ENCODE results near the gene KCTD18.

KCTD18 gene

DNA sequence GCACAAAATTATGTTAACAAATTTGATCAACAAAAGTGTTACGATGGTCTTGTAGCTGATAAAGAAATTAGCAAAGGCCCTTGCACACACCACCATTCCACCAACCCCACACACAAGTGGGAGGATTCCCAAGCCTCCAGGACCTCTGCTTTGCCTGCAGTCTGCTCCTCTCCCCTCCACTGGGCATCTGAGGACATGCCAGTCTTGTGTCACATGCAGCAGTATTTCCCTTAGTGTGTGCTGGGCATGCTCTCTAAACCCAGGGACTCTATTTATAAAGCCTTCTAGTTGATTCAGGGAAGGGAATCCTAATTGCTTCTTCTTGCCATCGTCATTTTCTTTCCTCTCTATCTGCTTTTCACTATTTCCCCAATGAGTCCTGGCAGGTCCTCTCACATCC is 53.3 kb downstream of the KCTD18 start:
- H3K4me3 ChIP-seq (replicated peaks; ENCODE audit: insufficient read depth, low read length) = no peak overlapping the region

DNA sequence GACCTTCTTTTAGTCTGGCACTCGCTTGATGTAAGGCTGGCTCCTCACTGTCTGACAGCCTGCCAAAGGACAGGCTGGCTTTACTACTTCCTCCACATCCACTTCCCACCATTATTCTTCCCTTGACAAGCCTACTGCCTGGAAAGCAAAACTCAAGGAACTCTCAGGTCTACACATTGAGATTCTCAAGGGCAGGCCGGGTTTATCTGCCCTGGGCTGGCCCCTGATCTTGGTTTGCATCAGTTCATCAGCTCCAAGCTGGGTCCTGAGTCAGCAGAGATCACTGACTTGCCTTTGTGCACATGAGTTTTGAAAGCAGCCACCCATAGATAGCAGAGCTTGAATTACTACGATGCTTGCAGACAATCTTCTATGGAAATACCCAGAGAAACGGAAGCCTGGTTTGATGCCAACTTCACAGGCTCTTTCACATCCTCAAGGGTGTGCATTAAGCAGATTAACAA is 53.9 kb downstream of the KCTD18 start:
- no peak for DNase-seq (ENCODE audit: low read depth in 1 of 2, low spot score in 1 of 2)
- TF ChIP-seq GABPA (IDR thresholded peaks at IDR 0.05; ENCODE audit: low read depth) (no peak), SPI1 (IDR thresholded peaks at IDR 0.05; ENCODE audit: borderline replicate concordance, low read depth) (no peak), POLR2AphosphoS5 (IDR thresholded peaks at IDR 0.05; ENCODE audit: low read depth) (no peak), CTCF (IDR thresholded peaks at IDR 0.05; ENCODE audit: insufficient read depth, low read length) (no peak)
- TF ChIP-seq, protein P1, sequence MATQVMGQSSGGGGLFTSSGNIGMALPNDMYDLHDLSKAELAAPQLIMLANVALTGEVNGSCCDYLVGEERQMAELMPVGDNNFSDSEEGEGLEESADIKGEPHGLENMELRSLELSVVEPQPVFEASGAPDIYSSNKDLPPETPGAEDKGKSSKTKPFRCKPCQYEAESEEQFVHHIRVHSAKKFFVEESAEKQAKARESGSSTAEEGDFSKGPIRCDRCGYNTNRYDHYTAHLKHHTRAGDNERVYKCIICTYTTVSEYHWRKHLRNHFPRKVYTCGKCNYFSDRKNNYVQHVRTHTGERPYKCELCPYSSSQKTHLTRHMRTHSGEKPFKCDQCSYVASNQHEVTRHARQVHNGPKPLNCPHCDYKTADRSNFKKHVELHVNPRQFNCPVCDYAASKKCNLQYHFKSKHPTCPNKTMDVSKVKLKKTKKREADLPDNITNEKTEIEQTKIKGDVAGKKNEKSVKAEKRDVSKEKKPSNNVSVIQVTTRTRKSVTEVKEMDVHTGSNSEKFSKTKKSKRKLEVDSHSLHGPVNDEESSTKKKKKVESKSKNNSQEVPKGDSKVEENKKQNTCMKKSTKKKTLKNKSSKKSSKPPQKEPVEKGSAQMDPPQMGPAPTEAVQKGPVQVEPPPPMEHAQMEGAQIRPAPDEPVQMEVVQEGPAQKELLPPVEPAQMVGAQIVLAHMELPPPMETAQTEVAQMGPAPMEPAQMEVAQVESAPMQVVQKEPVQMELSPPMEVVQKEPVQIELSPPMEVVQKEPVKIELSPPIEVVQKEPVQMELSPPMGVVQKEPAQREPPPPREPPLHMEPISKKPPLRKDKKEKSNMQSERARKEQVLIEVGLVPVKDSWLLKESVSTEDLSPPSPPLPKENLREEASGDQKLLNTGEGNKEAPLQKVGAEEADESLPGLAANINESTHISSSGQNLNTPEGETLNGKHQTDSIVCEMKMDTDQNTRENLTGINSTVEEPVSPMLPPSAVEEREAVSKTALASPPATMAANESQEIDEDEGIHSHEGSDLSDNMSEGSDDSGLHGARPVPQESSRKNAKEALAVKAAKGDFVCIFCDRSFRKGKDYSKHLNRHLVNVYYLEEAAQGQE (IDR thresholded peaks at IDR 0.05; ENCODE audit: insufficient replicate concordance, low read depth) = no peak
- Histone ChIP-seq H3K27ac (replicated peaks) (no peak overlapping the region), H3K4me3 (replicated peaks; ENCODE audit: insufficient read depth, low read length) (no peak overlapping the region), H3K27me3 (ENCODE audit: insufficient read depth, poor library complexity, severe bottlenecking) (no peaks in the 10 kb centered on the region)

More for the DNA sequence above, 53.3 kb downstream of the KCTD18 start:
- peaks cover 2% of the 10 kb centered on the region for H3K27me3 ChIP-seq (ENCODE audit: insufficient read depth, poor library complexity, severe bottlenecking)
- TF ChIP-seq CTCF (IDR thresholded peaks at IDR 0.05; ENCODE audit: insufficient read depth, low read length) (no peak), SPI1 (IDR thresholded peaks at IDR 0.05; ENCODE audit: borderline replicate concordance, low read depth) (no peak), POLR2AphosphoS5 (IDR thresholded peaks at IDR 0.05; ENCODE audit: low read depth) (no peak), GABPA (IDR thresholded peaks at IDR 0.05; ENCODE audit: low read depth) (no peak)
- TF ChIP-seq, protein P1 (IDR thresholded peaks at IDR 0.05; ENCODE audit: insufficient replicate concordance, low read depth) = no peak
- no peak overlapping the region for H3K27ac ChIP-seq (replicated peaks)
- no peak for DNase-seq (ENCODE audit: low read depth in 1 of 2, low spot score in 1 of 2)

- H3K27ac ChIP-seq (replicated peaks) = no peak overlapping the region
- no peak overlapping the region for H3K4me3 ChIP-seq (replicated peaks; ENCODE audit: insufficient read depth, low read length)
These were observed 54.7 kb downstream of the KCTD18 start for GRCh38 chr2:200454927-200455801.

More at GRCh38 chr2:200454927-200455801, 54.7 kb downstream of the KCTD18 start:
- no peaks in the 10 kb centered on the region for H3K27me3 ChIP-seq (ENCODE audit: insufficient read depth, poor library complexity, severe bottlenecking)
- no peak for DNase-seq (ENCODE audit: low read depth in 1 of 2, low spot score in 1 of 2)
- TF ChIP-seq CTCF (IDR thresholded peaks at IDR 0.05; ENCODE audit: insufficient read depth, low read length) (no peak), GABPA (IDR thresholded peaks at IDR 0.05; ENCODE audit: low read depth) (no peak), POLR2AphosphoS5 (IDR thresholded peaks at IDR 0.05; ENCODE audit: low read depth) (no peak), SPI1 (IDR thresholded peaks at IDR 0.05; ENCODE audit: borderline replicate concordance, low read depth) (no peak)
- TF ChIP-seq, protein P1 (IDR thresholded peaks at IDR 0.05; ENCODE audit: insufficient replicate concordance, low read depth) = no peak

All from HL-60 (cell line).